GM12874 (cell line): ENCODE data around the gene DEFB119.

Source experiments
- TF ChIP-seq, protein P1 (sequence below): IDR thresholded peaks from 2 replicates; pipeline ENCODE4 v1.5.1; 2011; ENCODE audit warnings: low read depth, mild to moderate bottlenecking, control low read depth, low read length, moderate library complexity; ENCODE audit not compliant: insufficient read depth

DEFB119 gene

DNA sequence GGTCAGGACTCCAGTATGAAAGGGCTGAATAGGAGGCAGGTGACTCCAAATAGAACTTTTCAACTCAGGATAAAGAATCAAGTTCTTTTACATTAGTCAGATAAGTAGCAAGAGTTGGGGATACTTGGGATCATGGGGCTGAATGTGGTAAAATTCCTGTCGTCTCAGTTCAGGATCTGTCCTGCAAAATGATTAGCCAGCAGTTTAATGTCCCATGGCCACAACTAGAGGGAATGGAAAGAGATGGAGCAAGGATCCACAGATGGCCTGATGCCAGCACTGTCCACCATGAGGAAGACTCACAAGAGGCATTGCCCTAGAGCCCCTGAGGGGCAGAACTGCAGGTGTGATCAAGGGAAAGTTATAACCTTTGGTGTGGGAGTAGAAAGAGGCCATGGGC, 13.5 kb upstream of the DEFB119 start:
- TF ChIP-seq, protein P1, sequence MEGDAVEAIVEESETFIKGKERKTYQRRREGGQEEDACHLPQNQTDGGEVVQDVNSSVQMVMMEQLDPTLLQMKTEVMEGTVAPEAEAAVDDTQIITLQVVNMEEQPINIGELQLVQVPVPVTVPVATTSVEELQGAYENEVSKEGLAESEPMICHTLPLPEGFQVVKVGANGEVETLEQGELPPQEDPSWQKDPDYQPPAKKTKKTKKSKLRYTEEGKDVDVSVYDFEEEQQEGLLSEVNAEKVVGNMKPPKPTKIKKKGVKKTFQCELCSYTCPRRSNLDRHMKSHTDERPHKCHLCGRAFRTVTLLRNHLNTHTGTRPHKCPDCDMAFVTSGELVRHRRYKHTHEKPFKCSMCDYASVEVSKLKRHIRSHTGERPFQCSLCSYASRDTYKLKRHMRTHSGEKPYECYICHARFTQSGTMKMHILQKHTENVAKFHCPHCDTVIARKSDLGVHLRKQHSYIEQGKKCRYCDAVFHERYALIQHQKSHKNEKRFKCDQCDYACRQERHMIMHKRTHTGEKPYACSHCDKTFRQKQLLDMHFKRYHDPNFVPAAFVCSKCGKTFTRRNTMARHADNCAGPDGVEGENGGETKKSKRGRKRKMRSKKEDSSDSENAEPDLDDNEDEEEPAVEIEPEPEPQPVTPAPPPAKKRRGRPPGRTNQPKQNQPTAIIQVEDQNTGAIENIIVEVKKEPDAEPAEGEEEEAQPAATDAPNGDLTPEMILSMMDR, result no peak

DNA sequence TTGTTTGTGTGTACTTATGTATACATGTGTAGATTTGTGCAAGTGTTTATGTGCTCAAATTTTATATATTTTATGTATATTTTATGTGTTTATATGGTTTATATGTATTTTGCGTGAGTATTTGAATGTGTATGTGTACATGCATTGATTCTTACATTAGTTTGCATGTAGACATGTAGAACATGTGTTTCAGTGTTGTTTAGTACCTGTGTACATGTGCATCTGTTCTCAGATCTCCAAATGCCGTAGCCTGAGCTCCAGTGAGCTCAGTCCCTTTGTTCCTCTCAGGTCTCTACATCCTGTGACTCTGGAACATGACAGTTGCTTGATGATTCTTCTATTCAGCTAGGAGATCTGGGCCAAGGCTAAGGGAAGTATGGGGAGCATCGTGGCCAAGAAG, 4.5 kb upstream of the DEFB119 start:
- TF ChIP-seq, protein P1, result no peak

DNA sequence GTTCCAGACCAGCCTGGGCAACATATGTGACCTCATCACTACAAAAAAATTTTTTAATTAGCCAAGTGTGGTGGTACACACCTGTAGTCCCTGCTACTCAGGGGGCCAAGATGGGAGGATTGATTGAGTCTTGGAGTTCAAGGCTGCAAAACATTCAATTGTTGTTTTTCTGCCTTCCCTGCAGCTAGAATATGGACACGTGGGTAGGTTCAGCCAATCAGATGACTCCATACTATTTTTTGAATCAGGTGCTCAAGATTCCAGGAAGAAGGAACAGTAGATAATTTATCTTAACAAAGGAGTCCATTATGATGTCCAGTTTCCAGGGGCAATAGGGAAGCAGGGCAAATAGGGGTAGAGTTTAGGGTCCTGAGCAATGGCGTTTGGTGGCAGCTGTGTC, 2.4 kb upstream of the DEFB119 start:
- TF ChIP-seq, protein P1, result no peak

DNA sequence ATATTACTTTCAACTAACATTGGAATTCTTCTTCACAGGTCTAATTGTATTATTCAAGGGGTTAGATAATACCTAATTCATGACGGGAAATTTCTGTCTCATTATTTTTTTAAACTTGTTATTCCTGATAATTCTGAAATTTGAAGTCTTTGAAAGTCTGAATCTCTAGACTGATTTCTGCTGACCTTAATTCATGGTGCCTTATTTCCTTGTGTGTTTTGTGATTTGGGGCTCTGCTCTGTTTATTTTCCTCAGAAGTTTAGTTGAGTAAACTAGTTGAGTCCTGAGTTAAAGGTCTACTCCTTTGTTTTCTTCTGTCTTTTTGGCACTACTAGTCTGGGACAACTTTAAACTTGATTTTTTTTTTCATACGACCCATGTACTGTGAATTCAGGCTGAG, 16.0 kb downstream of the DEFB119 start:
- TF ChIP-seq, protein P1, result no peak

DNA sequence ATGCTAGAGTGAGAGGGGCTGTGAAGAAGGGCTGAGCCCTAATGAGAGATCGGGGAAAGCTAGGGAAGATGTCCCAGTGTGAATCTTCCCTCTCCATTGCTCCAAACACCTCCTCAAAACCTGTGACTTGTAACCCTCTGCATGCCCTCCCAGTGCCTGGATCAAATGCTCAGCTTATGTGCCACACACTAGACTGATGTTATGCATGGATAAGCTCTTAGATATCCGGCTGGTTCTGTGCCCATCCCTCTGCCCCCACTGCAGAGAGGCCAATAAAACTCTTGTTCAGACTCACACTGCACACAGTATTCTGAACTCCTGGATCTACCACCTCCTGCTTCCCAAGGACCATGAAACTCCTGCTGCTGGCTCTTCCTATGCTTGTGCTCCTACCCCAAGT, 22.1 kb downstream of the DEFB119 start, which contains the start of gene DEFB118:
Gene DEFB118 (plus strand): TSS at position 301 of the 400 bp plus-strand sequence. CDS start 50 bp downstream, at position 351.
- TF ChIP-seq, protein P1, result no peak

DNA sequence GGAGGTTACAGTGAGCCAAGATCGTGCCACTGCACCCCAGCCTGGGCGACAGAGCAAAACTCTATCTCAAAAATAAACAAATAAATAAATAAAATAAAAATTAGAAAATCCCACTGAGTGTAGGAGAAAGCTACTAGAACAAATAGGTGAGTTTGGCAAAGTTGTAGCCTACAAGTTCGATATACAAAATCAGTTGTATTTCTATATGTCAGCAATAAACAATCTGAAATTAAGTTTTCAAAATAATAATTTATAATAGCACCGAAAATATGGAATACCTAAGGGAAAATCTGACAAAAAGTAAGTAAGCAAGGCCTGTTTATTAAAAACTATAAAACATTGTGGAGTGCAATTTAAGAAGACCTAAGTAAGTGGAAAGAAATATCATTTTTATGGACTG, 27.1 kb downstream of the DEFB119 start:
- TF ChIP-seq, protein P1, result no peak

DNA sequence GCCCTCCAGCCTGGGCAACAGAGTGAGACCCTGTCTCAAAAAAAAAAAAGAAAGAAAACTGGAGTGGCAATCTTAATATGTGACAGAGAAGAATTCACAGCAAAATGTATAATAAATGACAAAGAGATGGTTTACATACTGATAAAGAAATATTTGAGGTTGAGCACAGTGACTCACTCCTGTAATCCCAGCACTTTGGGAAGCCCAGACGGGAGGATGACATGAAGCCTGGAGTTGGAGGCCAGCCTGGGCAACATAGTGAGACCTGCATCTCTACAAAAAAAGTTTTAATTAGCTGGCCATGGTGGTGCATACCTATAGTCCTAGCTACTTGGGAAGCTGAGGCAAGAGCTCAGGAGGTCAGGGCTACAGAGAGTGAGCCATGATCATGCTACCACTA, 34.4 kb downstream of the DEFB119 start:
- TF ChIP-seq, protein P1, result no peak

DNA sequence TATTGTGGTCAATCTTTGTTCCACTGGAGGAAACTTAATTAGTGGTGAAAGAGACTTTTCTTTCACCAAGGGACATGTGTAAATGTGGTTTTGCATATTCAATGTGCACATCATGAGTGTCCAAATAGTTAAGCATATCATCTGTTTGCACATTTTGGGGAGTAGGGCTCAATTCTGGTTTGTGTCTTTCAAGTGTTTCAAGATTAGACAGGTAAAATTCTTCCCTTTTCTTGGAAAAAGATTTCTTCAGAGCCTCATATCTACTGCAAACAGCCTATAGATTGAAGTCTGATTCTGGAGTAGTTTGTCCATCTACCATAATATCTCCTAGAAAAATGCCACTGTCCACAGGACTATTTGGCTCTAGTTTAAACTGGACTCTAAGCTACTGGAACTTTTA, 48.9 kb downstream of the DEFB119 start:
- TF ChIP-seq, protein P1, result no peak
